NCI-H2196 (cell line): ENCODE results near the gene MTA1.
A peak's percentile ranks its signal among the peaks of the same experiment; 100 is the strongest.

ENCODE experiments used
- DNase-seq: peaks from one replicate; lab custom pipeline; 2025; ENCODE audit not compliant: unreplicated experiment; lab: John Stamatoyannopoulos, UW

The MTA1 gene

DNA sequence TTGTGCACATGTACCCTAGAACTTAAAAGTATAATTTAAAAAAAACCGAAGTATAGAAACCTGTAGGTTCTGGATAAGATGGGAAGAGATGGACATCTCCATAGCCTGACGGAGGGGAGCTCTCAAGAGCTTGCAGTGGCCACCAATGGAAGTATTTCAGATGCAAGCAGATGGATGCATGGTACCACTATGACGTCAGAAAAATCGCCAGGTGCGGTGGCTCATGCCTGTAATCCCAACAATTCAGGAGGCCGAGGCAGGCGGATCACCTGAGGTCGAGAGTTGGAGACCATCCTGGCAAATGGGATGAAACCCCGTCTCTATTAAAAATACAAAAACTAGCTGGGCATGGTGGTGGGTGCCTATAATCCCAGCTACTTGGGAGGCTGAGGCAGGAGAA lies 17.9 kb upstream of the MTA1 start:
- no peak for DNase-seq

- no peak for DNase-seq
Measured at GRCh38 chr14:105408592-105408991, 11.0 kb upstream of the MTA1 start.

- no peak for DNase-seq
Measured at GRCh38 chr14:105409364-105409763, 10.3 kb upstream of the MTA1 start.

DNA sequence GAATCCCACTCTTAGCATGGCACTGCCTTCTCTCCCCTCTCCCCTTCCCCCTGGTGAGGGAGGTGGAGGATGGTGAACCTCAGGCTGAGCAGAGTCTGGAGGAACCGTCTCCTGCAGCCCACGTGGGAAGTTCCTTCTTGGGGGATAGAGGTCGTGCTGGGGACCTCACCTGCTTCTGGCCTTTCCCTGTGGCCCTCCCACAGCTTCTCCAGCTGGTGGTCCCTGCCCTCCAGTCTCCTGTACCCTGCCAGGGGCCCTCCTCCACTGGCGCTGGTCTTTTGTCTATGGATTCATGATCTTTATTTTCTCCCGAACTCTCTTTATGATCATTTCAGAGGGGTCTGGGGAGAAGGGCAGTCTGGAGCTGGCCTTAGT lies 9.0 kb upstream of the MTA1 start:
- DNase-seq, result no peak

DNA sequence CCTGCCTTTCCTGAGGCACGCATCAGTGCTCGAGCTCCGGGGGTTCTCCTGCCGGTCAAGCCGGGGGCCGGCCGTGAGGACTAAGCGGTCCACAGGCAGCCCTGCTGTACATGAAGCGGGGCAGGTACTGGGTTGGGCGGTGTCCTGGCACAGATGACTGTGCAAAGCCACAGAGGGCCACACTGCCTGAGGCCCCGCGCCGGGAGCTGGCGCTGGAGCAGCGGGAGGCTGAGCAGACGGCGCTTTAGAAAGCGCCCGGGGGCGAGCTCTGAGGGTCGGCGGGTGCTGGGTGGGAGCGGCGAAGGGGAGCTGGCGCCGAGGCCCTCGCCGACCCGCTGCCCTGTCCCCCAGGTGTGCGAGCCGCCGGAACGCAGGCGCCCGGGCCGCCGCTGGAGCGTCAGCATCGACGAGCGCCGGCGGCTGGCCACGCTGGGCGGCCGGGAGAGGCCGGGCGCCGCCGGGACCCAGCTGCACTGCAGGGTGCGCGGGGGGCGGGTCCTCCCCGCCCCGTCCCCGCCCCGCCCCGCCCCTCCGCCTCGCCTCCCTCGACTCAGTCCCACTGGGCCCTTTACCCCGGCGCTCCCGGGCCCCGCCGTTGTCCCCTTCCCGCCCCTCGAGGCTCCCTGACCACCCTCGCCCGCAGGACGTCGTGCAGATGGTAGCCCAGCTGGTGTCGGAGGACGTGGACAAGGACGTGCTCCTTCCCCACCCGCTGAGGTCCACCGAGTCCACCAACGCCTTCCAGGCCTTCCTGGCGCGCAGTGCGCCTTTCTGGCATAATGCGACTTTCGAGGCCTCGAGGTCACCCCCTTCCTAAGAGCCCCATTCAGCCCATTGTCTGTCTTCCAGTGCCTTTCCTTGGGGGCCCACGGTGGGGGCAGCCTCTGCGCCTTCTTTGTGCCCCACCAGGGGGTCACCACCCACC lies 8.3 kb upstream of the MTA1 start:
- DNase-seq, result no peak

DNA sequence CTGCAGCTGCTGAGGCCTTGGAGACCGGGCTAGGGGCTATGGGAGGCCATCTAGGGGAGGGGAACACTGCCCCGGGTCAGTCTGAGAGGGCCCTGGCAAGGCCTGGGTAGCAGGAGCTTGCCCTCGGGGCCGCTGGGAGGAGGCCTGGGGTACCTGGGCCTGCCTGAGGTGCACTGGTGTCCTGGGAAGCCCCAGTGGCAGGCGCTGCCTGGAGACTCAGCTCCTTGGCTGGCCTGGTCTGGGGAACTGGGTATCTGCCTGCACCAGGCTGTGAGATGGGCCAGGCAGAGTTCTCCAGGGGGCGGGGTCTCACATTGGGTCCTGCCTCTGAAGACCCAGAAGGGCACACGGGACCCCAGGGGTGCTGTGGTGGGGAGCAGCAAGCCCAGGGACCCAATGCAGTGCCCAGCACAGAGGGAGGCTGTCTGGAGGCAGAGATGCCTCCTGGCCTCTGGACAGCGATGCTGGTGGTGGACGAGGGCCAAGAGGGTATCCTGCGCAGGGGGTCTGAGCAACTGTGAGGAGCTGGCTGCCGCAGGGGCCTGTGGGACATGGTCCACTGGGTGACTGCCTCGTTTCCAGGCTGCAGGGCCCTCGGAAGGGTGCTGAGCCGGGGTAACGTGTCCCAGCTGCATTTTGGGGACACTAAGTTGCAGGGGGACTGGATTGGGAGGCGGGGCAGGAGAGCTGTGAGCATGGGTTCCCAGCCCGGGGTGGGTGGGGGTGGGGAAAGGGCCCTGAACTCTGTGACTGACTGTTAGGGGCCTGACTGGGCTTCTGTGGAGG lies 7.4 kb upstream of the MTA1 start:
- no peak for DNase-seq

- peak; percentile 27 for DNase-seq
Measured at GRCh38 chr14:105412771-105413543, 6.7 kb upstream of the MTA1 start.

GRCh38 chr14:105413544-105413886 lies 6.1 kb upstream of the MTA1 start:
- no peak for DNase-seq

GRCh38 chr14:105414456-105415371 lies 4.9 kb upstream of the MTA1 start:
- DNase-seq, result no peak

GRCh38 chr14:105415481-105416428 lies 3.9 kb upstream of the MTA1 start:
- no peak for DNase-seq

GRCh38 chr14:105416671-105417070 lies 3.0 kb upstream of the MTA1 start:
- no peak for DNase-seq

GRCh38 chr14:105417690-105418121 lies 1.9 kb upstream of the MTA1 start:
- no peak for DNase-seq

- DNase-seq, result no peak
Measured at GRCh38 chr14:105418269-105419194, 1.1 kb upstream of the MTA1 start.

- DNase-seq, result no peak
Measured at GRCh38 chr14:105420101-105420973, 710 bp downstream of the MTA1 start.

GRCh38 chr14:105420974-105421674 lies 1.5 kb downstream of the MTA1 start:
- no peak for DNase-seq

GRCh38 chr14:105421723-105422615 lies 2.3 kb downstream of the MTA1 start:
- DNase-seq, result no peak
